Measurements from ENCODE around the gene PNPLA4.

PNPLA4 gene, protein sequence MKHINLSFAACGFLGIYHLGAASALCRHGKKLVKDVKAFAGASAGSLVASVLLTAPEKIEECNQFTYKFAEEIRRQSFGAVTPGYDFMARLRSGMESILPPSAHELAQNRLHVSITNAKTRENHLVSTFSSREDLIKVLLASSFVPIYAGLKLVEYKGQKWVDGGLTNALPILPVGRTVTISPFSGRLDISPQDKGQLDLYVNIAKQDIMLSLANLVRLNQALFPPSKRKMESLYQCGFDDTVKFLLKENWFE

DNA sequence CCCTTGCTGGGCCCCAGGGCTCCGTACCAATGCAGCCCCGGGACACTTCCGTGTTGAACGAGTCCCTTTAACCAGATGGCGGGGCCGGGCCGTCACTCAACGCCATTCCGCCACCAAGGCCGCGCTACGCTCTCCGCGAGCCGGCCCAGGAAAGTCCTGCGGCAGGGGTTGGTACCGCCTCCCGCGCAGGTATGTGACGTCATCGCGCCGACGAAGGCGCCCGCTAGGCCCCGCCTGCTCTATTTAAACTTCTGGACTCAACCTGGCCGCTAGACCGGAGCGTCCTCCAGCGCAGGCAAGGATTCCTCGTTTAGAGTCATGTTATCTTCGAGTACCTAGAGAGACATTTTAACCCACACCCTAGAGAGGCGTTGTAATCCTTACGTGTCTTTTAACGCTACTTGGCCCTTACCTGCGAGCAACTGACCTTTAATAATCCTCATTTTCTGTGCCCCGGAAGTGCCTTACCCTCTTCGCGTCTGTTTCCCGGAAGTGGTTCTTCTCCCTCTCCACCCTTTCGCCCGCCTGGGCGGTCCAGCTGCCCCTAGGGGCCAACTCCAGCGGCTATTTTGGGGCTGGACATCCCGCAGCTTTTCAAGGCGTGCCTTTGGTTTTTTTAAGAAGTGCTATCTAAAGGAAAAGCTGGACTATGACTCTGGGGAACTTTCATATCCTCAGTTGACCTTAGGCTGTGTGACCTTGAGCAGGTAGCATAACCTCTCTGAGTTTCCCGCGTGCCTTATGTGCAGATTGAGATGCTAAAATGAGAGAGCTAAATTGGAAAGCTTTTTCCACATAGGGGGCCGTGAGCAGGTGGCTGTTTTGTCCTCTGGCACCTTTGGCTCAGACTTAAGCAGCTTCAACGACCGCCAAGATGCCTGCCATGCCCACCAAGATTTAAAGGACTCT, at the start of gene PNPLA4:
PNPLA4 (minus strand) TSS at position 155 of the 909 bp plus-strand sequence. CDS start 1,294 bp downstream, outside the sequence.
- DNase-seq (ENCODE audit: low spot score): peak; percentile 91

DNA sequence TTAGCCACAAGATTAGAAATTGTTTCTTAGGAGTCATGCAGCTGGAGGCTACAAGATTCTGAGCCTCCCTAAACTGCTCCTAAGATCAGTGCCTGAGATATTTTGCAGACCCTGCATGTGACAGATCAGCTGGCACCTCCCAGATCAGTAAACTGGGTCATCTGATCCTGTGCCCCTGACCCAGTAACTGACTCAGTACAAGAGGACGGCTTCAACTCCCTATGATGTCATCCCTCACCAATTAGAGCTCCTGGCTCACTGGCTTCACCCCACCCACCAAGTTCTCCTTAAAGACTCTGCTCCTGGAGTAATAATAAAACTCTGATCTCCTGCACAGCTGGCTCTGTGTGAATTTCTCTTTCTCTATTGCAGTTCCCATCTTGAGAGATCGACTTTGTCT, 45.4 kb upstream of the PNPLA4 start:
- DNase-seq (ENCODE audit: low spot score): no peak

DNA sequence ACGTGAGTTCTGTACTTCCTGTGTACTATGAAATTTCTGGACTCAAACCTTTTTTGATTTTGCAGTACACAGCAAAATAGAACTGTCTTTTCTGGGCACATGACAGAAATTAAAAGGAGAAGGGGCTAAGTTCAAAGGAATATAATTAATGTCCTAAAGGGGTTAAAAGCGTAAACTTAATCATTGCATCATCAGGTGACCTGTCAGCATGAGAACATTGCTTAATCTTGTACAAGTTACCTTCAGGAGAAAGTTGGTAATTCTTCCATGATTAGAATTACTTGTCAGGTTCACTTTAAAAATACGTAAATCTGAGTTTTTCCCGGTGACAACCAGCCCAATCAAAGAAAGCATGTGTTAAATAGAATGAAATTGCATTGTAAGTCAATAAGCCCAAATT, 43.2 kb upstream of the PNPLA4 start:
- DNase-seq (ENCODE audit: low spot score): no peak

DNA sequence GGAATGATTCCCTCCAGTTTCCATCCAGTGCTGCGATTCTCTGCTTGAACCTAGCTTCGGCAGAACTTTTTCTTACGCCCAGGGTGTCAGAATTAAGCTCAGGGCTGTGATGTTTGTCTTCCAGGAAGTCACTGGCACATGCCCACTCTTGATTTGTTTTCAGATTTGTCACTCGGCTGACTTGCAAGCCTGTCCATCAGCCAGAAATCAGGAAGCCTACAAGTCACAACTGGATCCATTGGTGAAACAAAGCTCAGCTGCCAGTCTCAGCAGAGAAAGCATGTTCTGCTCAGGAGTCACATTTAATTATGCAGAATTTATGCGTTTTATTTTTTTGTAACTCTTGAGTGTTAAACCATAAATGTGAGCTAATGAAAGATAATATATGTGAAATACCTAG, 38.2 kb upstream of the PNPLA4 start:
- no peak for DNase-seq (ENCODE audit: low spot score)

DNA sequence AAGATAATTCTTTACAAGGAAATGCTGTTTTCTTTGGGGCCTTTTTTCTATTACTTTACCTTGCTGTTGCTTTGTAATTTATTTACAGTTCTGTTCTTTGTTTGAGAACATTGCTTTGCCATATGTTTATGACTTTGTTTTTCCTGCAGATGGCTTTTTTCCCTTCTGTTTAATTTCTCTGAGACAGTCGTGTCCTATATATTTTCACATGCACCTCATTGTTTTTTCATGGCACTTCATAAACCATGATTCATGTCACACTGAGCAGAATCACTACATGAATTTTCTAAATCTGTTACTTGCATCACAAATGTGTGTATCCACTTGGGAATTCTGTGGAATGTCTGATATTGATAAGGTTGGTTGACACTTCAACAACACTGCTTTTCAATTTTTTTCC, 33.0 kb upstream of the PNPLA4 start:
- DNase-seq (ENCODE audit: low spot score): no peak

DNA sequence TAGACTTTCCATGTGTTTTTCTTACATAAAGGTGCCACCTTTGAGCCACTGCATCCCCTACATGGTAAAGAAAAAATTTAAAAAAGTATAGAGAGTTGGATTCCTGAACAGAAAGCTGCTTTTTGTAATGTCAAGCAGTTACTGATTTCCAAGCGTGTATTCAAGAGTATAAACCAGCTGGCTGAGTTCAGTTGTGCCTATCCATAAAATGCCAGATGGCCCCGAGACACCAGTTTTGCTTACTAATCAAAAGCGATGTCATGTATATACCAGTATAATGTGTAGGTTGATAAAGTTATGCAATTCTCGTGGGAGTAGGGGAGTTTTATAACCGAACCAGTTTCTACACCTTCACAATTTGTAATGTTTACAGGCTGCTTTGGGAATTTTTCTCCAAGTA, 26.2 kb upstream of the PNPLA4 start:
- DNase-seq (ENCODE audit: low spot score): no peak

DNA sequence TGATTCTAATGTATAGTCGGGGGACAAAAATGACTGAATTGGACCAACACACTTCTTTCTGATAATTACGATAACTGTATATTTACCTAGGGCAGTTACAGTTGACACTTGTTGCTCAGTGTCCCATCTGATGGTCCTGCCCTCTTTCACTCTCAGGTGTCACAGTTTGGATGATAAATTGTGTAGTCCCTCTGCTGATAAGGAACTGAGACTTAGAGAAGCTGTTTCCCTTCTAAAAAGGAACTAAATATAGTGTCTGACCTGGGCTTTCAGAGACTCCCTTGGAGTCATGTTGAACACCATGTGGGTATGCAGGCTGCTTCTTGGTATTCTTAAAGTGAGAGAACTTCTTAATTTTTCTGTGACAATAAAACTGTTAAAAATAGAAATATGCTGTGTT, 23.7 kb upstream of the PNPLA4 start:
- DNase-seq (ENCODE audit: low spot score): no peak

DNA sequence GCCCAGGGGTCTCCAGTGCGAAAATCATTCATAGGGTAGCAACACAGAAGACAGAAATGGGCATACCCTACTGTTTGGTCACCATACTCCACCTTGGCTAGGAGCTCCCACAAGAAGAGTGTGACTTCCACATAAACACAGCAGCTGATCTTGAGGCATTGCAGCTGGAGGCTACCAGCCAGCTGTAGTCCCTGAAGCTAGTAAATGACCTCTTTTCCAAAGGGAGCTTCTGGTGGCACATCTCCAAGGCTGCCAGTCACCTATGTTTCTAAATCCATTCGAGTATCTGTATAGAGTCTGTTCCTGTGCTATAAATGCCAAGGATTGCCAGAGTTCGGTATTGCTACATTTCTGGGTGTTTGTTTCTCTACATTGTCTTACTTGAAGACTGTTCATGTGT, 21.3 kb upstream of the PNPLA4 start:
- DNase-seq (ENCODE audit: low spot score): no peak

DNA sequence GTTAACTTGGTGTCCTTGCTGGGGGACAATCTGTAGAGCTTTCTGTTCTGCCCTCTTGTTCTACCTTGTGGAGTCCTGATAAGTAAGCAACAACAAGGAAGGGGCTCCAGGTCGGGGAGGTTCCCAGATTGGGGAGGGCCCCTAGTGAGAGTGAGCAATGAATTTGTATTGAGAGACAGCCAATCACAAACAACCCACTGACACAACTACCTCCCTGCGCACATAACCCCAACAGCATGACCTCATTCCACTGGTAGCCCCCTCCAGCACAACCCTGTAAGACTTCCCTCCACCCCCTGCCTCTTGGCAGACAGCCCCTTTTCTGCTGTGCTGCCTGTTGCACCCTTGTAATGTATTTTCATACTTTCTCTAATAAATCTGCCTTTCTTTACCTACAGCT, 19.7 kb upstream of the PNPLA4 start:
- DNase-seq (ENCODE audit: low spot score): no peak

DNA sequence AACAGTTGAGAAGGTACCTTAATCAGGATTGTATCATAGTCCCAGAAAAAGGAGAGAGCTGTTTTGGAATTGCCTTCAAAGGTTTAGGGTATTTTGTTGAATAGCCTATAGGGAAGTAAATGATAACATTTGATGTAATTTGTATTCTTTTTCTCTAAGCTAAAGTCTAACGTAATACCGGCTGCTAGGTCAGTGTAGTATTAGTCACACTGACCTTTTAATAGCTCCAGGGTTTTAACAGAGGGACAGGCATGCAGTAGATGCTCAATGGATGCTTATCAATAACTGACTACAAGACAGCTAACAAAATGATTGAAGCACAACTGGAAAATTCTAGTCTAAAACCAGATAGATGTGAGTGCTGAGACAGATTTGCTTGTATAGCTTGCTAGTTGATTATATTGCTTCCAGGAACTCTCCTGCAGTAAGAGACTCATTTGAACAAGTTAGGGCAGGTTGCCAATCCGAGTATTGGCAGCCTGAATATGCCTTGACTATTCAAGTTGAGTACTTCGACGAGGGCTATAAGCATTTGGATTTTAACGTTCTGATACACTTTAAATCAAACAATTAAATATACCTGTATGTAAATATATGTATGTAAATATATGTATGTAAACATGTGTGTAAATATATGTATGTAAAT, 16.5 kb upstream of the PNPLA4 start:
- no peak for DNase-seq (ENCODE audit: low spot score)

DNA sequence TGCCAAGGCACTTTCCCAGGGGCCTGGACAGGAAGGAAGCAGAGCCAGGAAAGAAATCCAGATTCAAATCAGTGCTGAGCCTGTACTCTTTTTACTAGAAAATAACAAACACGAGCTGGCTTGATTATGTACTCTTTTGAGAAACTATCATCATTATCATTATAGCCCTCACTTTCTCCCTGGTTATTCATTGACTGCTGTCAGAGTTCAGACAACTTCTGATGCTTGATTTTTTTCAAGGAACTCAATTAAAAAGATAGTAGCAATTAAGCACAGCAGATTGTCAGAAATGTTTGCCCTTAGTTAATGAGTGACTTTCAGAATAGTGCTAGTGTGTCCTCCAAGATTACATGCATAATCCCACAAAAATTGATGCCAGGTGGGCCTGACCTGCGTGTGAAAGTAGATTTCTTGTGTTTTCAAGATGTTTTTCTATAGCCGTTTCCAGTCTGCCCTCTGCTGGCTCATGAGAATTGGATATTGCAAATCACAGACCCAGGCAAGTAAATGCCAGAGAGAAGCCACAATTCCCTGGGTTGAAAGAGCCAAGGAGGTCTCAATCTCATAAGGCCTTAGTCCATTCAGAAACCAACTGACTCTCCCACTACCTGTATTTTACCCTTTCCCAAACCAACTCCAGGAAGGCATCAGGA, 14.3 kb upstream of the PNPLA4 start:
- no peak for DNase-seq (ENCODE audit: low spot score)

DNA sequence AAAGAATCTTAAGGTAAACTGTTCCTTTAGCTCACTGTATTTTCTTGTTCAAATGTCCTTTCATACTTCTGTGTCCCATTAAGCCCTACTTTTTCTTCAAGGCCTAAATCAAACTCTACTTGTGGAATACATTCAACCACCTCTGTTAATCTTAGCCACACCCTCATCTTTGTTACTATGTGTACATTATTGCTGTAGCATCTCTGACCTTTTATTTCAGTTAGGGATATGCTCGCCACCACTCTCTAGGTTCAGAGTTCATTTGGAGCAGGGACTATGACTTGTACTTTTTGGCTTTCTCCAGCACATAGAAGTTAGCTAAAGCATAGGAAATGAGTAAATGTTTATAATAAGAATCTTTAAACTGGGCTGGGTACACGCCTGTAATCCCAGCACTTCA, 6.8 kb upstream of the PNPLA4 start:
- DNase-seq (ENCODE audit: low spot score): no peak

DNA sequence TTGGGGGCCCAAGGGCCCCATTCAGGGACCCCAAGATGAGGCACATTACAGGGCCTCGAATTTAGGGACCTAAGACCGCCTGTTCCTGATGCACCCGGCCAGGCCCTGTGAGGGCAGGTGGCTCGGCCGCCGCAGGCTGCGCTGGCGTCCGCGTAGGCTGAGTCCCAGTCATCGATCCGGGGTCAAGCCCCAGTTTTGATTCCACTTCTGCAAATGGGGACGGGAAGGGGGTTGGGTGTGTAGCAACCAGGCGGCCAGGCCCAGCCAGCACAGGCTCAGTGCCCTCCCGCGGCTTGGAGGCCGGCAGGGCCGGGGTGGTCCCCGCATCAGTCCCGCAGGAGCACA, 327 bp downstream of the PNPLA4 start:
- DNase-seq (ENCODE audit: low spot score): no peak

DNA sequence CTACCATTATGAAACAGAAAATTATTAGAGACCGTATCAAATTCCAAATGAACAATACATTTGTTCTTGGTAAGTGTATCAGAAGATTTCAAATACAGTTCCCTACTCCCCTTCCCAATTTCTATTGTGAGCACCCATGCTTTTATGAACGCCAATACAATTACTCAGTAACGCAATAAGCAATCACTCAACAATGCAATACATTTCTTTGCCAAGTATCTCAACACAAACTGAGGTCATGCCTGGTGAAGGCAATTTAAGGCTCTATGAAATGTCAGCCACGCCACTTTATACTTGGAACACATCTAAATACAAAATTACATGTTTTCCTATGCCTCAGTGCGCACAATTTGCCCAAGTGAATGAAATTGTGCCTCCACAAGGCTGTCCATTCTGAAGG, 712 bp downstream of the PNPLA4 start:
- DNase-seq (ENCODE audit: low spot score): no peak

DNA sequence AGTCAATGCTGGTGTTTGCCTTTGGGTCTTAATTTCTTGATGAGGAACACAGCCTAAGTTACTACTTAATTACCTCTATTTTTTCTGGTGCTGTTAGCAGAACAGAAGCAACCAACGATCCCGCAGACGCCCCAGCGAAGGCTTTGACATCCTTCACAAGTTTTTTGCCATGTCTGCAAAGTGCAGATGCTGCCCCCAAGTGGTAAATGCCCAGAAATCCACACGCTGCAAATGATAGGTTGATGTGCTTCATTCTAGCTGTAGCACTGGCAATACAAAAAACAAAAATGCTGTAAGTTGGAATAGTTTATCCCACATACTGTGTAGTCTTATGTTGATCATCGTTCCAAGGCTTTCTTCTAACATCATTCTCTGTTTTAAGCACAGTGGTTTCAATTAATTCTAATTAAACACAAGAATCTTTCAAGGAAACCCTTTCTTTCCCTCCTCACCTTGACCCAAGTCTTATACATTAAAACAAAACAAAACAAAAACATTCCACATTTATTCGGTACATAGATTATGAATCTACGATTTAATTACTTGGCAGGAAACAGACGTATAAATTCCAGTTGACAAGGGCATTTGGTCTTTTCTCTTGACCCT, 1.2 kb downstream of the PNPLA4 start:
- peak; percentile 77 for DNase-seq (ENCODE audit: low spot score)

DNA sequence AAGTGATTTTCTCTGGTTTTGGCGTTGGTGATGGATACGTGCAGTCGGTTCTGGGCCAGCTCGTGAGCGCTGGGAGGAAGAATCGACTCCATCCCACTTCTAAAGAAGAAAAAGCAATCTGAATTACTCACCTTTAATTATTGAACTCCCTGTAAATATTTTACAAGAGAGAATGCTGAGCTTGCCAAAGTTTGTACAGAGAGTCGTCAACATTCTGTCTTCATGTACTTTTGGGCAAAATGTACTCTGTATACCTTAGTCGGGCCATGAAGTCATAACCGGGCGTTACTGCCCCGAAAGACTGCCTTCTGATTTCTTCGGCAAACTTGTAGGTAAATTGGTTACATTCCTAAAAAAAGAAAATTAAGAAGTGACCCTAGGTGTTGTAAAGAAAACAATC, 5.5 kb downstream of the PNPLA4 start:
- DNase-seq (ENCODE audit: low spot score): no peak

DNA sequence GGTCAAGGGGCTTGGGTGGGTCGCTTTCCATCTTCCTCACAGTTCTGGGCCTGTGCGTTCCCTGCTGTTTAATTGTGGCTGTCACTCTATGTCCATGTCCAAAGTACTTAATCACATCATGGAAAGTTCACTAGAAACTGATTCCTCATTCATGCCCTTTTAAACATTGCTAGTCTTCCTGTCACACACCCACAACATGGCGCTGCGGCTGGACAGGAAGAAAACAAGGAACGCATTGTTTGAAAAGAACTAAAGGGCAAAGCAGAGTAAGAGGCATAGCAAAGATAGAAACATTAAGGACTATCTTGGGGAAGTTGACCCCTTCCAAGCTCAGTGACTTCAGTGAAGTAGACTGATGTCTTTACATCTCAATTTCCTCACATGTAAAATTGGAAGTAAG, 18.4 kb downstream of the PNPLA4 start:
- no peak for DNase-seq (ENCODE audit: low spot score)

DNA sequence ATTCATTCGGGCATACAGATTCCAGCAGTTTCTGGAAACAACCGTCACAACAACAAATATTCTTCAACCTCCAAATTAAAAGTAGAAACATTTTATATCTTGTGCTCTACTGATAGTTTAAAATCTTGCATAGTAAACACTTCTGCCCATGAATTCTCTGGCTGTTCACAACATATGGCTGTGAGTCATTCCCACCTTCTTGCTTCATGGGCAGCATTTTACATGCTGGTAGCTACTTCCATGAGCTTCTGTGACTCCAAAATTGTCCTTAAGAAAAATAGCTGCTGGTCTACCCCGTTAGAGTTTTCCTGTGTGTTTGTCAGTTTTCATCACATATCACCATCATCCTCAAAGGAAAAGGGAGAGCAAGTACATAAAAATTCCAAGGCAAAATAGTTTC, 22.7 kb downstream of the PNPLA4 start:
- no peak for DNase-seq (ENCODE audit: low spot score)

DNA sequence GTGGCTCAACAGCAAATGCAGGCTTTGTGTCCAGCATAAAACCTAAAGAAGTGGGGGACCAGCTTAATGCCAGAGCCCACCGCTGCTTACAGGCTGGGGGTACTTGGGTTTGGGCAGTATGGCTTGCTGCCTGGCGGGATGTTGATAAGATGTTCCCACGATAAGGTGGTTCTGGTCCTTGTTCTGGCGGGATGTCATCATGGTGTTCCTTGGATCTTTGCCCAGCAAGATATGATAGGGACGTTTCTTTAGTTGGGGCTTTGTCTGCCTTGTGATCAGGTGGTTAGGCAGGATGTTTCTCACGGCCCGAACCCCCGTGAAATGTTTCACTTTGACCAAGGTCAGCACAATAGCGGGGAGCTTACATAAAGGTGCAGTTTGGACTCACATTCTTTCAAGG, 35.3 kb downstream of the PNPLA4 start:
- DNase-seq (ENCODE audit: low spot score): no peak

DNA sequence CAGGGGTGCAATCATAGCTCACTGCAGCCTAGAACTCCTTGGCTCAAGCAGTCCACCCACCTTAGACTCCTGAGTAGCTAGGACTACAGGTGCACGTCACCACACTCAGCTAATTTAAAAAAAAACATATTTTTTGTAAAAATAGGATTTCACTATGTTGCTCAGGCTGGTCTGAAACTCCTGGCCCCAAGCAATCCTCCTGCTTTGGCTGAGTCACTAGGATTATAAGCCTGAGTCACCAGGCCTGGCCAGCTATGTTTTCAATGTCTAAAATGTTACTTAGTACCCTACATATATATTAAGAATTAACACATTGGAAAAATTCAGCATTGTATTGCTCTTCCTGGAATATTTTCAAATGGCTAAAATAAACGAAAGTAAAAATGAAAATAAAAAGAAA, 37.5 kb downstream of the PNPLA4 start:
- DNase-seq (ENCODE audit: low spot score): no peak

DNA sequence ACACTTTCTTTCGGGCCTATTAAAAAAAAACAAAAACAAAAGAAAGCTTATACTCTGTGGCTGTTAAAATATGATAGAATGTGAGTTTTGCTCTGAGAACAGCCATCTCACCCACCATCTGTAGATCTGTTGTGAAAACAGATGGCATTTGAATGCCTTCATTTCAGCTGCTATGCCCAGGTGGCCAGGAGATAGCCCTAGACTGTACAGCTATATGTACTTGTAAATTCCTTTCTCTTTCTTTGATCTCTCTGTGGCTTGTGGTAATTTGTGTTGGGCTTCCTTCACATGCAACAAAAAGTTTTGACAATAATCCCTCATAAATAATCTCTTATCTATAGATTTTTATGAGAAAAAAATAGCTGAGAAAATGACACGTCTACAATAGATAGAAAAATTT, 38.1 kb downstream of the PNPLA4 start:
- no peak for DNase-seq (ENCODE audit: low spot score)

DNA sequence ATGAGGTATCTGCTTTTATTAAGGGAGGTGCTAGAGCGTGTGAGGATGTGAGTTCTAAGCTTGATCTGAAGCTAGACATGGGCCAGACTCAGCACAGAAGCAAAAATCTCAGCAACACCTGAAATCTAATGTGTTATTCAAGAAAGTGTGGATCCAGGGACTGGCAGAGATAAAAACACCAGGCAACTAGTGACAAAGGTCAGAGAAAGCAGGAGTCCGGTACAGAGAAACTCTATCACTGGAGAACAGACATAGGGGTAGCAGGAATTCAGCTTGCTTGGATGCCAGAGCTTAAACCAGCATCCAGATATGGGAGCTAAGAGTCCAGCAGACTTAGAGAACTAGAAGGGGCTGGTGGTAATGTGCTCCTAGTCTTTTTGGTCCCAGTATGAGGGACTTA, 50.3 kb downstream of the PNPLA4 start:
- no peak for DNase-seq (ENCODE audit: low spot score)

Measured in activated CD4-positive, alpha-beta T cell treated with anti-CD3 and anti-CD28 coated beads, Interleukin-2, Interleukin-4, amounts not matched to agents 100 ng/mL and 50 ng/mL, durations not matched to agents 16 hours and 8 hours (primary cell).